HG03095 (cell line): ENCODE data around the gene DENND10.
"Not testable (repeated sequence)": the region's sequence is repeated elsewhere in the genome, so short reads cannot be mapped to it uniquely, and the experiment has no call there.

Experiments used
- ATAC-seq: cut with Tn5 transposase; IDR thresholded peaks from one replicate; pipeline ENCODE4 v1.9.1; 2021; ENCODE audit warnings: moderate library complexity; ENCODE audit not compliant: unreplicated experiment

Gene DENND10

DNA sequence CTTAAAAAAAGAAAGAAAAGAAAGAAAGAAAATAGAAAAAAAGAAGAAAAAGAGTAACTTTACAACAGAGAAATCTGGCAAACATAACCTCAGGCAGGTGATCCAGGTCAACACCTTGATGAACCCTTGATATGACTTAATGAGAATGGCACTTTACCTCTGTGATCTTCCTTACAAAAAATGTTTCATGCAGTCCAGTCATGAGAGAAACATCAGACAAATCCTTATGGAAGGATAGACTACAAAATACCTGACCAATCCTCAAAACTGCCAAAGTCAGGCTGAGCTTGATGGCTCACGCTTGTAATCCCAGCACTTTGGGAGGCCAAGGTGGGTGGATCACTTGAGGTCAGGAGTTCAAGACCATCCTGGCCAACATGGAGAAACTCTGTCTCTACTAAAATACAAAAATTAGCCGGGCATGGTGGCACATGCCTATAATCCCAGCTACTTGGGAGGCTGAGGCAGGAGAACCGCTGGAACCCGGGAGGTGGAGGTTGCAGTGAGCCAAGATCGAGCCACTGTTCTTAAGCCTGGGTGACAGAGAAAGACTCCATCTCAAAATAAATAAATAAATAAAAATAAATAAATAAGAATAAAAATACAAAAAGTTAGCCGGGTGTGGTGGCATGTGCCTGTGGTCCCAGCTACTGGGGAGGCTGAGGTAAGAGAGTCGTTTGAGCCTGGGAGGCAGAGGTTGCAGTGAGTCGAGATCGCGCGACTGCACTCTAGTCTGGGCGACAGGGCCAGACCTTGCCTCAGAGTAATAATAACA lies 7.1 kb upstream of the DENND10 start:
- ATAC-seq = not testable (repeated sequence)

GRCh38 chr10:119098576-119098975 lies 5.3 kb upstream of the DENND10 start:
- no peak for ATAC-seq

DNA sequence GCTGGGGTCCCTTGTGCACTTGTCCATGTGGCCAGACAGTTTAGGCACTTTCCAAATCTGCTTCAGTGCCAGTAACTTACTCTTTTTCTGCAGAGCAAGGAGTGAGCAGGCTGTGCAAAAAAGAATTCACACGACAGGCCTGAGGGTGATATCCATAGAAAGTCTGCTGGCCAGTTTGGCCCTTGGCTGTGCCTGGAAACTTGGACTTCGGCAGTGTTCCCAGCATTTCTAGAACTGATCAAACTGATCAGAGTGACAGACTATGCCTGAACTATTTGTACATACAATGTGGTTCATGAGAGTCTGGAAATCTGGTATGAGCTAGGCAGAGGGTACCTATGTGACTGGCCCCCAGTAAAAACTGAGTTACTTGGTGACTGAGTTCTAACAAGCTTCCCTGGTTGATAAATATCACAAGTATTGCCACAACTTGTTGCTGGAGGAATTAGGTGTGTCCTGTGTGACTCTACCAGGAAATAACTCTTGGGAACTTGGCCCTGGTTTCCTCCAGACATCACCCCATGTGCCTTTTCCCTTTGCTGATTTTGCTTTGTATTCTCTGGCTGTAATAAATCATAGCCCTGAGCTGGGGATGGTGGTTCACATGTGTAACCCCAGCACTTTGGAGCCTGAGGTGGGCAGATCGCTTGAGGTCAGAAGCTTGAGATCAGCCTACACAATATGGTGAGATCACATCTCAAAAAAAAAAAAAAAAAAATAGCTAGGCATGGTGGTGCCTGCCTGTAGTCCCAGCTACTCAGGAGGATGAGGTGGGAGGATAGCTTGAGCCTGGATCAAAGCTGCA lies 3.3 kb upstream of the DENND10 start:
- no peak for ATAC-seq

DNA sequence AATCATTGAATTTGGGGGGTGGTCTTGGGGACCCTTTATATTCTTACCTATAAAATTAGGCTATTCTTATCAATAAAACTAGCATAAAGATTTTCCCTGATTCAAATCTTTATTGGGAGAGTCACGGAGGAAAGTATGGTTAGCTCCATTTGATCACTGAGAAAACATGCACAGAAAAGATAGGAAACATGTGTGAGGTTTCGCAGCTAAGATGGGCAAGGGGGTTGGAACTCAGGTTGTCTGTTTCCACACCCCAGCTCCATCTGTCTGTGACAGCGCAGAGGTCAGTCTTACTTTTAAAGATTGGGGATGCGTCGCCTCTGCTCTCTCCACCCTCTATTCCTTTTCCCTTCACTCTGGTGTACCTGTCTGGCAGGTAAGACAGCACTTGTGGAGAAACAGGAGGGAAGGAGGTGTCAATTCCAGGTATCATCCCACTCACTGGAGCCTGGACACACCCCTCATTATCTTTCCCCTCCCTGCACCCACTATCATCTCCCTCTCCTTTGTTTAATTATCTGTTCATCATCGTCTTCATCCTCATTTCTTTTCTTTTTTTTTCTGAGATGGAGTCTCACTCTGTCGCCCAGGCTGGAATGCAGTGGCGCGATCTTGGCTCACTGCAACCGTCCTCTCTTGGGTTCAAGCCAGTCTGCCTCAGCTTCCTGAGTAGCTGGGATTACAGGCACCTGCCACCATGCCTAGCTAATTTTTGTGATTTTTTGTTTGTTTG lies 2.4 kb upstream of the DENND10 start:
- no peak for ATAC-seq

DNA sequence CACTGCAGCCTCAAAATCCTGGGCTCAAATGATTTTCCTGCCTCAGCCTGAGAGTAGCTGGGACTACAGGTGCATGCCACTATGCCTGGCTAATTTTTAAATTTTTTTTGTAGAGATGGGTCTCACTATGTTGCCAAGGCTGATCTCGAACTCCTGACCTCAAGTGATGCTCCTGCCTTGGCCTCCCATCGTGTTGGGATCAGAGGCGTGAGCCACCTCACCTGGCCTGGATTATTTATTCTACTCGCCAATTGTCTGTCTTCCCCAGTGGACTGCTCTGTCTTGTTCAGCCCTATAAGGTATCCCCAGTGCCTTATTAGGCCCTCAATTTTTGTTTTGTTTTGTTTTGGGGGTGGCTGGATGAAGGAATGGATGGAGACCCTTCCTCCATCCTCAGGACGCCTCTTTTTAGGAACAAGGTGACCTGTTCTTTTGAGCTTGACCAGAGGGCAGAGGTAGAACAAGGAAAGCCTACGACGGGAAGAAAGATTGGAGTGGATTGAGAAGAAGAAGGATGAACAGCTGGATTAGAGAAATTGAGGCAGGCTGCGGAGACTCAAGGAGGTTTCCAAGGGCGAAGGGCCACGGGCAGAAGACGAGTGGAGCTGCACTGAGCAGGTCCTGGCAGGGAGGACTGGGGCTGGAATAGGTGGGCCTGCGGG lies 541 bp upstream of the DENND10 start:
- ATAC-seq = no peak

DNA sequence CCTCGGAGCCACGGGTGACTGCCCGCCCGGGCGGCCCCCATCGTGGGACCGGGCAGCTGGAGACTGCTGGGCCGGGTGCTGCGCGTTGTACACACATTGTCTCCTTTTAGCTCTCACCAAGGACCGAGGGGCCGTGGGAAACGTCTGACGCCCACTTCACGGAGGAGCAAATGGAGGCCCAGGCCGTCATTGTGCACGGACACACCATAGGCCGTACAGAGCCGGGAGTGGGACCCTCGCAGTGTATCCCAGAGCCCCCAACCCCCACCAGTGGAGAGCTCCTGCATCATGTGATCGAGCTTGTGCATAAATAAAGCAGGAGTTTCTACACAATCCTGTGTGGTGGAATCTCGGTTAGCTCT lies 722 bp downstream of the DENND10 start:
- ATAC-seq = no peak

DNA sequence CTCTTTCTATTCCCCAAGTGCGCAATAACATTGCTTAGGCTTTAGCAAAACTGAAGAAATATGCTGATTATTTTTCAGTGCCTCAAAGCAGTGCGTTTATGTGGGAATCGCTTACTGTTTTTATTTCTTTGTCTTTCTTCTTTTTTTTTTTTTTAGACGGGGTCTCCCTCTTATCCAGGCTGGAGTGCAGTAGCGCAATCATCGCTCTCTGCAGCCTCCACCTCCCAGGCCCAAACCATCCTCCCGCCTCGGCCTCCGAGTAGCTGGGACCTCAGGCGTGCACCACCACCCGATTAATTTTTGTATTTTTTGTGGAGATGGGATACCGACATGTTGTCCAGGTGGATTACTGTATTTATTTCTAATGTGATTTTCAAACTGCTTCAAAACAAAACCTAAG lies 1.2 kb downstream of the DENND10 start:
- ATAC-seq = no peak

DNA sequence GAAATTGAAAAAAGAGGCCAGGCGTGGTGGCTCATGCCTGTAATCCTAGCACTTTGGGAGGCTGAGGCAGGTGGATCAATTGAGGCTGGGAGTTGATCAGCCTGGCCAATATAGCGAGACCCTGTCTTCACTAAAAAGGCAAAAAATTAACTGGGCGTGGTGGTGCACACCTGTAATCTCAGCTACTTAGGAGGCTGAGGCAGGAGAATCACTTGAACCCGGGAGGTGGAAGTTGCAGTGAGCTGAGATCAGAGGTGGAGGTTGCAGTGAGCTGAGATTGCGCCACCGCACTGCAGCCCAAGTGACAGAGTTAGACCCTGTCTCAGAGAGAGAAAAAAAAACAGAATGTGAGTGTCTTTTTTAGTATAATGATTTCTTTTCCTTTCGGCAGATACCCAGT lies 2.0 kb downstream of the DENND10 start:
- not testable (repeated sequence) for ATAC-seq

DNA sequence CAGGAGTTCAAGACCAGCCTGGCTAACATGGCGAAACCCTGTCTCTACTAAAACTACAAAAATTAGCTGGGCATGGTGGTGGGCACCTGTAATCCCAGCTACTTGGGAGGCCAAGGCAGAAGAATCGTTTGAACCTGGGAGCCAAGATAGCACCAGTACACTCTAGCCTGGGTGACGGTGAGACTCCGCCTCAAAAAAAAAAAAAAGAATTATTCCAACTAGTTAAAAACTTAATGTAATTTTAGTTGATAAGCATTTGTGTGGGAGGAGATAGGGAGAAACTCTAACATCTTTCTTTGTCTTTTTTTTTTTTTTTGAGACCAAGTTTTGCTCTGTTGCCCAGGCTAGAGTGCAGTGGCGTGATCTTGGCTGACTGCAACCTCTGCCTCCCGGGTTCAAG lies 3.2 kb downstream of the DENND10 start:
- not testable (repeated sequence) for ATAC-seq

DNA sequence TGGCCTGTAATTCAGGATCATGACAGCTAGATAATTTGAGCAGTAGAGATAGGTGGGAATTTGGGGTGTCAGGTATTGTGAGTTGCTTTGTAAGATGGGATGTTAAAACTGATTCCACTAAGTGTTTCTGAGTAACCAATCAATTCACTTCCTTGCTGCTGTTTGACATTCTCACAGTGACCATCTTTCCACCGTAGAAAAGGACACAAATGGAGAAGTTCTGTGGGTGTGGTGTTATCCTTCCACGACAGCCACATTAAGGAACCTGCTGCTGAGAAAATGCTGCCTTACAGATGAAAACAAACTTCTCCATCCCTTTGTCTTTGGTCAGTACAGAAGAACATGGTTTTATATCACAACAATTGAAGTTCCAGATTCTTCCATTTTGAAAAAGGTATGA lies 3.9 kb downstream of the DENND10 start:
- not testable (repeated sequence) for ATAC-seq

DNA sequence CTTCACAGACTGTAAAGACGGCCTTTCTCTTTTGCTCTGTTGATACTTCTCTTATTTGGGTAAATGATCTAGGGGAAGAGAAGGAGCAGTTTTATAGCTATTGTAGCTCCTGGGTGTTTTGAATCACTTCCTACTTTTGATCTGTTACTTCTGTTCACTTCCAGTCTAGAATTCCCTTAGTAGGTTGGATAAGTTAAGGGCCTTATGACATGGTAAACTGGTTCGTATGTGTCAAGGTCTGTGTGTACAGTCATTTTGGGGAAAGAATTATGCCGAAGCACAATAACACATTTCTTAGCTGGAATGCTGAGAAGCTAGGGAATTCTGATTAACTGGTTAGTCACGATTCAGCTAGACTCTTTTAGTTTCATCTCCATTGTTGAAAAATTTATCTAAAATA lies 8.1 kb downstream of the DENND10 start:
- no peak for ATAC-seq

DNA sequence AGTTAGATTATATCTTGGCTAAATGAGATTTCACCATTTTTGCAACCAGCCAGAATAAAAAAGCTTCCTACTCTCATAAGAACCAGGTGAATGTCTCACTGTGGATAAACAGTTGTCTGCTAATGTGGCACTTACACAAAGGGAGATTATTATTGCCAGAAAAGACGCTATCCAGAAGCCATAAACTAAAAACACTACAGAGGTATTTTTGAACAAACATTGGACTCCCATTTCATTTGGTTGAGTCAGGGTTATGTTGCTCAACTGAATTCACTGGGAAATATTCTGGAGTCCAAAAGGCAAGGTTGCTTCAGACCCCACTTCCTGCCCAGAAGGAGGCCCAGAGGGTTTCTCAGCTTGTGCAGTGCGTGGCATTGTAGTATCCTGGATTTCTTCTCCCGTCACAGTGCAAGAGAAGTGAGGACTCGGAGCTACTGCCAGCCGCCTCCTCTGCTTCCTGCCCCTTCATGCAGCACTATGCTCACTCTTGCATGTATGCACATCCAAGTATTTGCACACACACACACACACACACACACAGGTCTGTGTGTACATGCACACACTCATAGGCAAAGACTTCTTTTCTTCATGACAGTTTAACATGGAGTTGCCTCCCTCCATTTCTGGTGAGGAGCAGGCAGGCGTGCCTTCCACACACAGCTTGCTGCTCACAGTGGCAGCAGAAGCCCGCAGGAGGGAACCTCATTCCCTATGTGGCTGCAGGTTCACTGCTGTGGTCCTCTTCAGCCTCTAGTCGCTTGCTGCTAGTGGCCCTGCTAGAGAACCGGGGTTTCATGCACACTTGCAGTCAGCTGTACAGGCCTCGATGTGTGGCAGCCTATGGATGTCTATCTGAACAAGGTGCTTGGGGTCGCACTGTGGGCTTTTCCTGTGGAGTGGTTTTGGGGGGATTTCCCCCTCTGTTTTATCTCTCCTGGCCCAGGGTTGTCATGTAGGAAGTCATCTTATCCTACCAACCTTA lies 10.1 kb downstream of the DENND10 start:
- no peak for ATAC-seq

DNA sequence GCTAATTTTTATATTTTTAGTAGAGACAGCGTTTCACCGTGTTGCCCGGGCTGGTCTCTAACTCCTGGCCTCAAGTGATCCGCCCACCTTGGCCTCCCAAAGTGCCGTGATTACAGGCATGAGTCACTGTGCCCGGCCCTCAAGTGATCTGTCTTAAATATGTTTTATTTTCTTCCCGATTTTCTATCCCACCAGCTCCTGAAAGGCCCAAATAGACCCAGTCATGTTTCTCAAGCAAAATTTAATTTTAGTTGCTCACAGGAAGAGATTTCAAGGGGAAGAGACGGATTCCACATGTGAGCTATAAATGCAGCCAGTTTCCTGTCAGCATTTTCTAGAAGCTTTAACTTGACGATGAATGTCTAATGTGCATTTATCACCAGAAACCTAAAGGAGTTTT lies 12.0 kb downstream of the DENND10 start:
- ATAC-seq = no peak

GRCh38 chr10:119116326-119116951 lies 12.5 kb downstream of the DENND10 start:
- no peak for ATAC-seq

GRCh38 chr10:119118231-119118630 lies 14.3 kb downstream of the DENND10 start:
- no peak for ATAC-seq

DNA sequence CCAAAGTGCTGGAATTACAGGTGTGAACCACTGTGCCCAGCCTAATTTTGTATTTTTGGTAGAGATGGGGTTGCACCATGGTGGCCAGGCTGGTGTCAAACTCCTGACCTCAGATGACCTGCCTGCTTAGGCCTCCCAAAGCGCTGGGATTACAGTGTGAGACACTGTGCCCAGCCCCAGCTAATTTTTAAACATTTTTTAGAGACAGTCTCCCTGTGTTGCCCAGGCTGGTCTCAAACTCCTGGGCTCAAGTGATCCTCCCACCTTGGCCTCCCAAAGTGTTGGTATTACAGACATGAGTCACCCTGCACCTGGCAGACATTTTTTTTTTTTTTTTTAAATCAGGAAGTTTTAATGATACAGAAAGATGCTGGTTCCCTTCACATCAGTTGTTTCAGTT lies 15.5 kb downstream of the DENND10 start:
- ATAC-seq = no peak

- peak; percentile 89 for ATAC-seq
Measured at GRCh38 chr10:119120413-119120867, 16.5 kb downstream of the DENND10 start.

GRCh38 chr10:119120875-119121274 lies 17.0 kb downstream of the DENND10 start:
- ATAC-seq = no peak

- ATAC-seq = no peak
Measured at GRCh38 chr10:119125942-119126341, 22.0 kb downstream of the DENND10 start.
